ENCODE results near the gene TPP2.

DNA sequence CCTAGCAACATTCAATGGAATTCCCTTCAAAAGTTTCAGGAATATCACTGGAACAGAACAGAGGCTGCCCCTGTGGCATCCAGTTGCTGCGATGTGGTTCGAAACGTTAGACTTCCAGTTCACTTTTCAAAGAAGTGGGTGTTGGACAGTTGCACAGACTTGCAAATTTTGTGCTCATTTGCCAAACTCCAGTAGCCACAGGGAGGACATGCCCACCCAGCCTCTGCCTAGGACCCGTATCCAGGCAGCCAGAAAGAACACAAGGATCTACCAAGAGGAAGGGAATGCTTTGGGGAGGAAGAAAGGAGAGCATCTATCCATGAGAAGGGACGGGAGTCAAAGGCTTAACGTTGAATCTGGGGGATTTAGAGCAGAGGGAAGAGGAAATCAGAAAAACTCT is 98.2 kb downstream of the TPP2 start, which contains the start of gene METTL21C:
- no peak for TF ChIP-seq POLR2A (IDR thresholded peaks at IDR 0.05)
- no peak for TF ChIP-seq CTCF (IDR thresholded peaks at IDR 0.05)

Data from esophagus squamous epithelium (tissue), 4 donors.